IMR-90 (cell line): ENCODE data around the gene EIF2S1. TPM values are rescaled to one million over a fixed set of nuclear protein-coding genes. Genes with fewer than 3 reads are reported as not detected.

Experiments
- ATAC-seq: fragments of 200-7000 bp; cut with Tn5 transposase; 2 replicates; pipeline ENCODE4 v1.9.1; 2020; ENCODE audit warnings: low read depth, mild to moderate bottlenecking, moderate library complexity
- BruUV-seq: library from RNA; stranded (reverse); fragments of 400-500 nt; replicated peaks from 2 replicates; lab custom pipeline; 2021; lab: Mats Ljungman, UMichigan
- CTCF ChIA-PET: fragments of 300-600 bp; formaldehyde crosslinking; extraction: SDS; loops from one replicate; lab custom pipeline; 2021; ENCODE audit warnings: antibody characterized with exemption; lab: Yijun Ruan, JAX
- POLR2A ChIA-PET: fragments of 300-600 bp; sonication (Branson Sonifier 250); formaldehyde crosslinking; loops from one replicate; lab custom pipeline; 2022; ENCODE audit warnings: antibody characterized with exemption; ENCODE audit not compliant: unreplicated experiment; lab: Charles Lee
- DNase-seq: peaks from one replicate; pipeline ENCODE4 v3.0.0; 2013
- H2AFZ ChIP-seq: replicated peaks from 2 replicates; pipeline ENCODE3; 2013; ENCODE audit warnings: low read length, mild to moderate bottlenecking; ENCODE audit not compliant: poor library complexity
- H2AK5ac ChIP-seq: 2 replicates; pipeline ENCODE4 v1.6.1; 2013; ENCODE audit warnings: low read depth, low read length, inconsistent platforms
- H2AK9ac ChIP-seq: replicated peaks from 2 replicates; pipeline ENCODE3; 2013; ENCODE audit warnings: mild to moderate bottlenecking, low read depth, low read length, moderate library complexity; ENCODE audit not compliant: poor library complexity
- H2BK120ac ChIP-seq: 2 replicates; pipeline ENCODE4 v1.6.1; 2013; ENCODE audit warnings: low read depth, low read length, inconsistent platforms
- H2BK15ac ChIP-seq: 3 replicates; pipeline ENCODE4 v1.6.1; 2013; ENCODE audit warnings: low read depth, low read length, inconsistent platforms
- H2BK20ac ChIP-seq: 2 replicates; pipeline ENCODE4 v1.6.1; 2013; ENCODE audit warnings: low read depth, mild to moderate bottlenecking, inconsistent platforms, low read length, moderate library complexity
- H2BK5ac ChIP-seq: 2 replicates; pipeline ENCODE4 v1.6.1; 2013; ENCODE audit warnings: mild to moderate bottlenecking, low read depth, low read length, inconsistent platforms; ENCODE audit not compliant: poor library complexity, severe bottlenecking
- H3K14ac ChIP-seq: replicated peaks from 2 replicates; pipeline ENCODE4 v1.6.1; 2013; ENCODE audit warnings: low read depth, low read length, inconsistent platforms
- H3K18ac ChIP-seq: 2 replicates; pipeline ENCODE4 v1.6.1; 2013; ENCODE audit warnings: low read depth, low read length, control low read depth
- H3K23ac ChIP-seq: 2 replicates; pipeline ENCODE4 v1.6.1; 2013; ENCODE audit warnings: low read depth, low read length, inconsistent platforms
- H3K27ac ChIP-seq: 2 replicates; pipeline ENCODE4 v1.5.1; 2013; ENCODE audit warnings: mild to moderate bottlenecking, control low read depth, low read length; ENCODE audit not compliant: insufficient read depth
- H3K27me3 ChIP-seq: 2 replicates; pipeline ENCODE4 v1.6.1; 2013; ENCODE audit warnings: low read length; ENCODE audit not compliant: control insufficient read depth, insufficient read depth
- H3K36me3 ChIP-seq: 2 replicates; pipeline ENCODE4 v1.6.1; 2013; ENCODE audit warnings: low read length, mixed read lengths; ENCODE audit not compliant: control insufficient read depth, insufficient read depth
- H3K4ac ChIP-seq: 2 replicates; pipeline ENCODE4 v1.6.1; 2013; ENCODE audit warnings: low read depth, low read length, inconsistent platforms
- H3K4me1 ChIP-seq: 2 replicates; pipeline ENCODE4 v1.6.1; 2013; ENCODE audit warnings: low read length, mixed read lengths; ENCODE audit not compliant: control insufficient read depth, insufficient read depth
- H3K4me2 ChIP-seq: 2 replicates; pipeline ENCODE4 v1.6.1; 2013; ENCODE audit warnings: low read depth, mild to moderate bottlenecking, control low read depth, low read length, moderate library complexity
- H3K4me3 ChIP-seq: 2 replicates; pipeline ENCODE4 v1.5.1; 2013; ENCODE audit warnings: low read depth, mild to moderate bottlenecking, control low read depth, low read length, moderate library complexity; ENCODE audit not compliant: insufficient read depth
- H3K56ac ChIP-seq: 2 replicates; pipeline ENCODE4 v1.6.1; 2013; ENCODE audit warnings: low read length, inconsistent platforms; ENCODE audit not compliant: insufficient read depth; ENCODE audit errors: extremely low read depth
- H3K79me1 ChIP-seq, 2 experiments: 2 replicates each; pipeline ENCODE4 v1.6.1; 2013; ENCODE audit warnings: low read length in 2 of 2, inconsistent platforms in 1 of 2, low read depth in 1 of 2
- H3K9ac ChIP-seq: 2 replicates; pipeline ENCODE4 v1.6.1; 2013; ENCODE audit warnings: low read depth, low read length, control low read depth
- H3K9me1 ChIP-seq: 2 replicates; pipeline ENCODE4 v1.6.1; 2013; ENCODE audit warnings: low read length, inconsistent platforms; ENCODE audit not compliant: insufficient read depth
- H3K9me3 ChIP-seq: 2 replicates; pipeline ENCODE4 v1.6.1; 2013; ENCODE audit warnings: low read length; ENCODE audit not compliant: control insufficient read depth, insufficient read depth
- H4K20me1 ChIP-seq: 2 replicates; pipeline ENCODE4 v1.6.1; 2013; ENCODE audit warnings: low read length, inconsistent platforms; ENCODE audit not compliant: insufficient read depth
- H4K5ac ChIP-seq: 2 replicates; pipeline ENCODE4 v1.6.1; 2013; ENCODE audit warnings: mild to moderate bottlenecking, low read depth, low read length, control low read depth
- H4K8ac ChIP-seq, 2 experiments: 2 replicates each; pipeline ENCODE4 v1.6.1; 2013; ENCODE audit warnings: low read depth in 2 of 2, low read length in 2 of 2, control low read depth in 1 of 2, inconsistent platforms in 1 of 2
- H4K91ac ChIP-seq: 2 replicates; pipeline ENCODE4 v1.6.1; 2013; ENCODE audit warnings: low read depth, low read length, inconsistent platforms; ENCODE audit not compliant: insufficient read depth
- BHLHE40 ChIP-seq: fragments of 150-350 bp; IDR thresholded peaks from 2 replicates; pipeline ENCODE4 v1.6.1; 2016; ENCODE audit warnings: mild to moderate bottlenecking, low read depth, low read length
- CEBPB ChIP-seq: IDR thresholded peaks from 2 replicates; pipeline ENCODE4 v1.6.1; 2012; ENCODE audit warnings: low read depth, low read length, improper control_type of control experiment
- CHD1 ChIP-seq: IDR thresholded peaks from 2 replicates; pipeline ENCODE4 v1.6.1; 2012; ENCODE audit warnings: low read depth, low read length, improper control_type of control experiment
- CTCF ChIP-seq: conservative IDR thresholded peaks from 2 replicates; pipeline ENCODE4 v1.5.1; 2012; ENCODE audit warnings: mild to moderate bottlenecking, low read depth, low read length, improper control_type of control experiment
- ELK1 ChIP-seq: fragments of 150-350 bp; IDR thresholded peaks from 2 replicates; pipeline ENCODE4 v1.6.1; 2016; ENCODE audit warnings: low read depth, mild to moderate bottlenecking, low read length, moderate library complexity, borderline replicate concordance
- FOS ChIP-seq: fragments of 150-350 bp; IDR thresholded peaks from 2 replicates; pipeline ENCODE4 v1.6.1; 2016; ENCODE audit warnings: low read depth, low read length
- MAFK ChIP-seq: IDR thresholded peaks from 2 replicates; pipeline ENCODE4 v1.6.1; 2012; ENCODE audit warnings: low read depth, low read length, improper control_type of control experiment
- MAZ ChIP-seq: IDR thresholded peaks from 2 replicates; pipeline ENCODE4 v1.6.1; 2012; ENCODE audit warnings: low read depth, mild to moderate bottlenecking, low read length, improper control_type of control experiment, moderate library complexity, borderline replicate concordance
- MXI1 ChIP-seq: IDR thresholded peaks from 2 replicates; pipeline ENCODE4 v1.6.1; 2012; ENCODE audit warnings: low read depth, mild to moderate bottlenecking, low read length, moderate library complexity, borderline replicate concordance
- NFE2L2 ChIP-seq: fragments of 150-350 bp; IDR thresholded peaks from 2 replicates; pipeline ENCODE4 v1.6.1; 2016; ENCODE audit warnings: low read depth, mild to moderate bottlenecking, low read length
- POLR2A ChIP-seq: IDR thresholded peaks from 2 replicates; pipeline ENCODE4 v1.6.1; 2012; ENCODE audit warnings: mild to moderate bottlenecking, low read depth, low read length
- RAD21 ChIP-seq: IDR thresholded peaks from 2 replicates; pipeline ENCODE4 v1.6.1; 2012; ENCODE audit warnings: low read length, improper control_type of control experiment
- RCOR1 ChIP-seq: IDR thresholded peaks from 2 replicates; pipeline ENCODE4 v1.6.1; 2012; ENCODE audit warnings: mild to moderate bottlenecking, low read length, improper control_type of control experiment; ENCODE audit not compliant: insufficient replicate concordance
- RFX5 ChIP-seq: IDR thresholded peaks from 2 replicates; pipeline ENCODE4 v1.8.0; 2012; ENCODE audit warnings: low read depth, mild to moderate bottlenecking, low read length, moderate library complexity
- SMC3 ChIP-seq: fragments of 150-350 bp; IDR thresholded peaks from 2 replicates; pipeline ENCODE4 v1.6.1; 2016; ENCODE audit warnings: low read depth, mild to moderate bottlenecking, antibody characterized with exemption, low read length, moderate library complexity
- WGBS, 2 experiments: methylation state at CpG; one replicate each; pipeline versions ENCODE4 v1.1.5 to v1.1.7; 2013; ENCODE audit warnings: missing lambda C conversion rate in 2 of 2; ENCODE audit not compliant: insufficient read length in 1 of 2; ENCODE audit errors: extremely low coverage in 2 of 2; 5-methylcytosine and 5-hydroxymethylcytosine counted together
- dilution Hi-C: fragments of 300-500 bp; cut with HindIII; formaldehyde crosslinking; loops from one replicate; pipeline ENCODE4 v1.14.3; 2018; ENCODE audit warnings: low sequenced_read_pairs; ENCODE audit not compliant: unreplicated experiment
- in situ Hi-C: fragments of 300-500 bp; cut with MboI; formaldehyde crosslinking; loops from 3 replicates; pipeline ENCODE4 v1.14.3; 2019; ENCODE audit warnings: low sequenced_read_pairs, inconsistent platforms, mixed read lengths
- intact Hi-C: fragments of 100-400 bp; cut with micrococcal nuclease; formaldehyde crosslinking; loops from 2 replicates; pipeline ENCODE4 v1.10.0; 2022
- polyA plus RNA-seq, 3 experiments: library from polyadenylated mRNA; depleted of rRNA; stranded (reverse); fragments of >200 nt; gene quantifications; 2 replicates each; pipeline ENCODE4 v1.2.3, GENCODE V29; 2012; ENCODE audit warnings: low replicate concordance in 1 of 3
- total RNA-seq: library from RNA; depleted of rRNA; stranded (reverse); fragments of >200 nt; gene quantifications from 2 replicates; pipeline ENCODE4 v1.2.3, GENCODE V29; 2012

The EIF2S1 gene
- total and polyA plus RNA-seq, 2 of the 4 experiments (the other 2 are of a cell fraction), result 57.9 to 125 TPM

GRCh38 chr14:67389811-67390534 is 29.8 kb downstream of the EIF2S1 start:
- H4K8ac ChIP-seq, result no peak overlapping the region
- no peak overlapping the region for H2BK15ac ChIP-seq
- no peaks in the 10 kb centered on the region for H3K27me3 ChIP-seq
- no peak overlapping the region for H3K56ac ChIP-seq
- H3K4me1 ChIP-seq, result no peaks in the 10 kb centered on the region
- H3K36me3 ChIP-seq, result peaks cover 7% of the 10 kb centered on the region
- H3K9ac ChIP-seq, result no peak overlapping the region
- dilution Hi-C loops, result no loop called here
- ChIA-PET POLR2A (interaction anchor here (0.5 kb wide), 1 partner anchor 17 kb away, joined by 3 read pairs; no protein-coding TSS in a partner anchor), CTCF (interaction anchor here (0.9 to 1.1 kb wide), 2 partner anchors 30 to 42 kb away, joined by 3 to 4 read pairs; partner anchors contain the start of gene ATP6V1D)
- H3K14ac ChIP-seq, result no peak overlapping the region
- no peak overlapping the region for H4K5ac ChIP-seq
- H3K23ac ChIP-seq, result no peak overlapping the region
- intact Hi-C loops, result no loop called here
- H3K9me3 ChIP-seq, result no peaks in the 10 kb centered on the region
- no peak overlapping the region for H2BK5ac ChIP-seq
- DNase-seq, result no peak
- H2AK9ac ChIP-seq, result no peak overlapping the region
- H2AFZ ChIP-seq, result no peak overlapping the region
- no peak overlapping the region for H2AK5ac ChIP-seq
- H2BK20ac ChIP-seq, result no peak overlapping the region
- H3K4ac ChIP-seq, result no peak overlapping the region
- no peaks in the 10 kb centered on the region for H3K79me1 ChIP-seq
- H3K18ac ChIP-seq, result no peak overlapping the region
- no peak overlapping the region for H2BK120ac ChIP-seq
- no TSS peak for BruUV-seq
- H3K9me1 ChIP-seq, result no peaks in the 10 kb centered on the region
- no peaks in the 10 kb centered on the region for H4K20me1 ChIP-seq
- WGBS, 2 experiments, result 71% methylated on average over 1 of the region's 1 CpG; no CpG with 5 or more reads in 1 of the 2 experiments
- no peak overlapping the region for H3K4me2 ChIP-seq
- H3K4me3 ChIP-seq, result no peak overlapping the region
- in situ Hi-C loops, result no loop called here
- H3K27ac ChIP-seq, result no peak overlapping the region
- no peak for ATAC-seq
- no peak overlapping the region for H4K91ac ChIP-seq
- TF ChIP-seq SMC3 (no peak), MAZ (no peak), RAD21 (no peak), RCOR1 (no peak), MAFK (no peak), ELK1 (no peak), CHD1 (no peak), BHLHE40 (no peak), FOS (no peak), MXI1 (no peak), RFX5 (no peak), CTCF (no peak), CEBPB (no peak), NFE2L2 (no peak), POLR2A (no peak)
